WI38 (cell line): ENCODE measurements around the gene PRDM1.

Experiments used
- H3K4me3 ChIP-seq: 2 replicates; pipeline ENCODE4 v1.5.1; 2011; ENCODE audit warnings: low read depth, mild to moderate bottlenecking, control low read depth, low read length
- TF ChIP-seq, protein P1 (sequence below): IDR thresholded peaks from 2 replicates; pipeline ENCODE4 v1.5.1; 2012; ENCODE audit warnings: low read depth, mild to moderate bottlenecking, control low read depth, low read length

The PRDM1 gene

DNA sequence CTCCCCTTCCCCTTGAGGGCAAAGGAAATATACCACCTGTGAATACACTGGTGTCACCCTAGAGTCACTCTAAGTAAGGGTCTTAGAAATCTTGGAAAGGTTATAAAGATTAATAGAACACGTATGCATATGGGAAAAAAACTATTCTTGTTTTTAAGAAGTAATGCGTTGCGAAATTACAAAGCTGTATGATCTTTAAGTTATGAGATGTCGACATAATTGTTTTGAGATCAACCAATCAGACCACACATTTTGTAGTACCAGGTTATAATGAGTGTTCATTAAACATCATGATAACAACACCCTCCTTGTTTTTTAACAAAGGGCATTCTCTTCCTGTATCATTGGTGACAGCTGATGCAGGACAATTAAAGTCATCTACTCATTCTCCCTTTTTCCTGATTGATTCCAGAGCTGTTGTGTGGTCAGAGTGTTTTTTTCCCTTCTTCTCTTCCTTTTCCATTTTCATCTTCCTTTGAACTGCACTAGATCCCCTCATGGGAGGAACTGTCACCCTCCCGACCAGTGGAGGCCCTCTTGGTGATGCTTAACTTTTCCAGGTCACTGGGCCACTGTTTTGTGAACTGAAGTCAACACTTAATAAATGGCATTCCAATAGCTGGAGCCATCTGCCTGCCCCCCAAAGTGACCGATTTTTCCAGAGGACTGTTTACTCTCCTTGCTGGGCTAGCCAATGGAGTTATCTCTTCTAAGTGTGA is 37.0 kb downstream of the PRDM1 start:
- H3K4me3 ChIP-seq = no peak overlapping the region
- TF ChIP-seq, protein P1, sequence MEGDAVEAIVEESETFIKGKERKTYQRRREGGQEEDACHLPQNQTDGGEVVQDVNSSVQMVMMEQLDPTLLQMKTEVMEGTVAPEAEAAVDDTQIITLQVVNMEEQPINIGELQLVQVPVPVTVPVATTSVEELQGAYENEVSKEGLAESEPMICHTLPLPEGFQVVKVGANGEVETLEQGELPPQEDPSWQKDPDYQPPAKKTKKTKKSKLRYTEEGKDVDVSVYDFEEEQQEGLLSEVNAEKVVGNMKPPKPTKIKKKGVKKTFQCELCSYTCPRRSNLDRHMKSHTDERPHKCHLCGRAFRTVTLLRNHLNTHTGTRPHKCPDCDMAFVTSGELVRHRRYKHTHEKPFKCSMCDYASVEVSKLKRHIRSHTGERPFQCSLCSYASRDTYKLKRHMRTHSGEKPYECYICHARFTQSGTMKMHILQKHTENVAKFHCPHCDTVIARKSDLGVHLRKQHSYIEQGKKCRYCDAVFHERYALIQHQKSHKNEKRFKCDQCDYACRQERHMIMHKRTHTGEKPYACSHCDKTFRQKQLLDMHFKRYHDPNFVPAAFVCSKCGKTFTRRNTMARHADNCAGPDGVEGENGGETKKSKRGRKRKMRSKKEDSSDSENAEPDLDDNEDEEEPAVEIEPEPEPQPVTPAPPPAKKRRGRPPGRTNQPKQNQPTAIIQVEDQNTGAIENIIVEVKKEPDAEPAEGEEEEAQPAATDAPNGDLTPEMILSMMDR = no peak

DNA sequence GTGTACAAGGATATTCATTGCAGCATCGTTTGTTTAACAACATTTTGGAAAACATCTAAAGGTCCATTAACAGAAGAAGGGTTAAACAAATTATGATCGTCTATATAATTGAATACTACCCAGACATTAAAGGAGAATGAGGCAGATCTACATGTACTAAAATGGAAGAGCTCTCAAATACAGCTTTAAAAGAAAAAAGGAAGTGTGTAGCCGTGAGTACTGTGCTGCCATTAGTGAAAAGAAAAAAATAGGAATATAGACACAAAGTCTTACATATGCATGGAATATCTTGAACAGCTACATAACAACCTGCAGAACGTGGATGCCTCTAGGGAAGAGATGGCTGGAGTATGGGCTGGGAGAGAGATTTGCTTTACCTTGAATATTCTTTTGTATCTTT is 37.9 kb downstream of the PRDM1 start:
- TF ChIP-seq, protein P1 = no peak
- H3K4me3 ChIP-seq = no peak overlapping the region

DNA sequence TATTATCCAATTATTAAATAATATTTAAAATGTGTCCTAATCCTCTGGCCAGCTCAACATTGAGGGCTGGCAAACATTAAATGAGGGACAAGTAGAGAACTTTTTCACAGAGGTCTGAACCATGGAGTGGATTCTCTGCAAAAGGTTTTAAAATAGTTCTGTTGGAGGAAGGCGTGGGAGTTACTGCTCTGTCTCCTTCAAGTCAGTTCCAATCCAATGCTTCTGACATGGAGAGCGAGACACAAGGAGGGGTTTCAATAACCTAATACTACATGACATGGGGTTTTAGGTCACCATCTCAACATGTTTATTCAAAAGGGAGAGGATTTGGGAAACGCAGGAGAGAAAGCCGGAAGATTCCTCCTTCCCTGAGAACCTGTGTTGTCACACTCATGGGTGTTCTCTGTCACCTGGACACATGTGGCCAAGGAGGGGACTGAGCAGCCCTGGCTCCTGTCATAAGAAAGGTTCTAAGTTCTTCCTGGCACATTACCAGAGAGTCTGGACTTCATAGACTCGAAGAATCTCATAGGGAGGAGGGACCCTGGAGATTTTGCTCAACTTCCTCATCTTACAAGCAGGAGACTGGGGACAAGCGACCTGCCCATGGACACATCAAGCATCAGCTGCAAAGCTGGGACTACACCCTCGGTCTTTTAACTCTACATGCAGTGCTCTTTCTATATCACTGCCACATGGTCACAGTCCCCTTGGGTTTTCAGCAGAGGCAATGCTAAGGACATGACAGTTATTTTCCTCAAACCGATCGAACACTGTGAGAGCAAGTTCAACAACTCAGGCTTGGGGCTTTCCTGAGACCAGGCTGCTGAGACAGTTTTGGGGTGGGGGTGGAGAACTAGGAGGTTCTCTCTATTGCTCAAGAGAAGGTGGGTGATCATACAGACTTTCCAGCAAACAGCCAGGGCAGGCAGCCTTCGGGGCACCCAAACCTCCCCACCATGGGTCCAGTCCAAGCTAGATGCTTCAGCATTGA is 38.6 kb downstream of the PRDM1 start:
- H3K4me3 ChIP-seq = no peak overlapping the region
- TF ChIP-seq, protein P1 = no peak

DNA sequence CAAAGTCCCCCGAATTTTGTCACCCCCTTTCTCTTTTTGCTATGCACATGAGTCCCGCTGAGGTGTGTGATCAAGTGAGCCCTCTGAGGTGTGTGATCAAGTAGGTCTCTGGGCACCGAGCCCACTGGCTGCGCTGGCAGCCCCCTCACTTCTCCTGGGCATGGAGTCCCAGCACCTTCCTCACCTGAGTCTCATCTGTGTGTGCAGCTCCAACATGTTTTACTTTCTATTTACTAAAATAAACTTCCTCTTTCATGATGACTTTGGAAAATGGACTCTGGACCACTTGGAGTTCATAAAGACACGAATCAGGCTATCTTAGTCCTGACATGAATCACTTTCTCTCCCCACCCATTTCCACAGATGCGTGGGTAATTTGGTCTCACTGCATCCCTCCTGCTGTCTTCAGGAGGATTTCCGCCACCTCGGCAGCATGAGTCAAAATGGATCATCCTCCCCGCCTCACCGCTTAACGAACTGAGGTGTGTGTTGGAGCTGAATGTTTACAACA is 39.8 kb downstream of the PRDM1 start:
- no peak overlapping the region for H3K4me3 ChIP-seq

DNA sequence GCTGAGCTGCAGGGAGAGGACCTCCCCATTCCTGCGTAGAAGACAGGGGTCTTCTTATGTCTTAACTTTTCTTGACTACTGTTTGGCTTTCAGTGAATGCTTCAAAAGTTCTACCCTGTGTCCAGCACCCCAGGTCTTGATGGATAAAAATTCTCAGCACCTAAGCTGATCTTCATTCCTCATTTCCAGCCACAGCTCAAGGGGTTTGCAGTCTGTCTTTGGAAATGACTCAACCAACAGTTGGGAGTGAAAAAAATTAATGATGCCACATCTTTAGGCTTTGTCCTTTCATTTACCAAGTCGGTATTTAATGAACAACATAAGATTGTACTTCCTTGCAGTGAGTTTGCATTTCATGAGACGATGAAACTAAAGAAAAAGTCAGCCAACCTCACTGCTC is 40.3 kb downstream of the PRDM1 start:
- TF ChIP-seq, protein P1 = no peak
- no peak overlapping the region for H3K4me3 ChIP-seq

More for the DNA sequence above, 39.8 kb downstream of the PRDM1 start:
- TF ChIP-seq, protein P1 = no peak

DNA sequence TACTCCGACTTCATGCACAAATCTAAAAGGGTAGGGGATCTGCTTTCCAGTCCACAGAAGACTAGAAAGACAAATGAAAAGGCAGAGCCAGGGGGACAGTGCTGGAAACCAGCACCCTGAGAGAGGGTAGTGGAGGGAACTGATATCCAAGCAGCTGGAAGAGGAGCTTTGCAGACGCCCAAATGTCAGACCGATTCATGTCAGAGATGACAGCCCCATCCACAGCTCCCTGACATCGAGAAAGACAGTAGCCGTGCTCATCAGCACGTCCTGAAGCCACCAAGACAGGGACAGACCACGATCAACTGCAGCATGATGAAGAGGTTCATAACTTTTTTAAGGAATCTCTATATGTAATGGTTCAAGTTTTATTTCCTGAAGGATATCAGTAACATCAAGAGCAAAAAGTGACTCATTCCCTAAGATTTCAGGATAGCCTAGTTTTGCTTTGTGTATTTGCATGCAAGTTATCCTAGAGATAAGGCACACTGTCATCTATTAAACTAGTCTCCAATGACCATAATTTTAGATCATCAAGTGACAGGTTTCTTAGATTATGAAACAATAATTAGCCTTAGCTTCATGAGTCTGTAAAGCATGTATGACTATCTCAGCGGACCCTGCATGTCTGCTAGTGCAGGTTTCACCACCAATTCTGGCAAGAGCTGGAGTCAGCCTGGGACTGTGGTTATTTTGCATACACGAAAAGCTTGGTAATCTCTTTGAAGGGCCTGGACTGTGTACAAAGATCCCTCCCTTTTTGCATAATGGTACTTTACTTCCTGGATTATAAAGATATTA is 43.0 kb downstream of the PRDM1 start:
- TF ChIP-seq, protein P1 = no peak
- peak overlapping the region; percentile 27; the same call in 1 of the 2 replicates for H3K4me3 ChIP-seq
